Epidermal melanocyte (primary cell): Measurements from ENCODE around the gene RSPO3.
"Not testable (repeated sequence)": the region's sequence is repeated elsewhere in the genome, so short reads cannot be mapped to it uniquely, and the experiment has no call there.

Experiments
- DNase-seq: peaks from one replicate; pipeline ENCODE4 v3.0.0; 2011; ENCODE audit warnings: low spot score; ENCODE audit not compliant: insufficient read length

RSPO3 gene

GRCh38 chr6:127118298-127119101, at the start of gene RSPO3:
TSS of gene RSPO3 (plus strand) at chr6:127118671. CDS start at chr6:127119193, 522 bp downstream.
- DNase-seq, result no peak

- no peak for DNase-seq
Measured at GRCh38 chr6:127069659-127070279, 48.7 kb upstream of the RSPO3 start.

GRCh38 chr6:127073222-127073621, 45.2 kb upstream of the RSPO3 start:
- no peak for DNase-seq

GRCh38 chr6:127076466-127076865, 42.0 kb upstream of the RSPO3 start:
- DNase-seq, result no peak

- no peak for DNase-seq
Measured at GRCh38 chr6:127077886-127078285, 40.6 kb upstream of the RSPO3 start.

- no peak for DNase-seq
Measured at GRCh38 chr6:127078669-127079068, 39.8 kb upstream of the RSPO3 start.

- no peak for DNase-seq
Measured at GRCh38 chr6:127079681-127080080, 38.8 kb upstream of the RSPO3 start.

- DNase-seq, result no peak
Measured at GRCh38 chr6:127080081-127080480, 38.4 kb upstream of the RSPO3 start.

- DNase-seq, result no peak
Measured at GRCh38 chr6:127083231-127083962, 35.1 kb upstream of the RSPO3 start.

GRCh38 chr6:127083963-127084310, 34.5 kb upstream of the RSPO3 start:
- no peak for DNase-seq

- DNase-seq, result no peak
Measured at GRCh38 chr6:127085181-127085580, 33.3 kb upstream of the RSPO3 start.

- no peak for DNase-seq
Measured at GRCh38 chr6:127090051-127090450, 28.4 kb upstream of the RSPO3 start.

GRCh38 chr6:127092466-127092865, 26.0 kb upstream of the RSPO3 start:
- no peak for DNase-seq

GRCh38 chr6:127094791-127095190, 23.7 kb upstream of the RSPO3 start:
- DNase-seq, result no peak

GRCh38 chr6:127096167-127096566, 22.3 kb upstream of the RSPO3 start:
- no peak for DNase-seq

GRCh38 chr6:127097442-127097841, 21.0 kb upstream of the RSPO3 start:
- not testable (repeated sequence) for DNase-seq

- no peak for DNase-seq
Measured at GRCh38 chr6:127100510-127101140, 17.8 kb upstream of the RSPO3 start.

- DNase-seq, result no peak
Measured at GRCh38 chr6:127102299-127102698, 16.2 kb upstream of the RSPO3 start.

- DNase-seq, result no peak
Measured at GRCh38 chr6:127102859-127103258, 15.6 kb upstream of the RSPO3 start.

GRCh38 chr6:127103482-127103881, 15.0 kb upstream of the RSPO3 start:
- no peak for DNase-seq

GRCh38 chr6:127107916-127108315, 10.6 kb upstream of the RSPO3 start:
- DNase-seq, result no peak

- DNase-seq, result no peak
Measured at GRCh38 chr6:127110712-127111111, 7.8 kb upstream of the RSPO3 start.
